BLaER1 treated with 17β-estradiol and CSF1 and Interleukin-3, amounts not matched to agents 10 nM and 100 nM (cell line): ENCODE measurements around the gene JAG2.

Experiments
- H3K27ac ChIP-seq, 11 experiments: shearing (Covaris generic); formaldehyde crosslinking; 2 replicates each; pipeline ENCODE4 v1.8.1; 2022
- H3K27me3 ChIP-seq, 11 experiments: shearing (Covaris generic); formaldehyde crosslinking; 2 replicates each; pipeline ENCODE4 v1.8.1; 2022
- H3K36me3 ChIP-seq, 11 experiments: shearing (Covaris generic); formaldehyde crosslinking; 2 replicates each; pipeline ENCODE4 v1.8.1; 2022
- H3K4me1 ChIP-seq, 10 experiments: shearing (Covaris generic); formaldehyde crosslinking; 2 replicates each; pipeline ENCODE4 v1.8.1; 2022
- H3K4me2 ChIP-seq, 11 experiments: shearing (Covaris generic); formaldehyde crosslinking; 2 replicates each; pipeline ENCODE4 v1.8.1; 2022
- H3K4me3 ChIP-seq, 10 experiments: shearing (Covaris generic); formaldehyde crosslinking; 2 replicates each; pipeline ENCODE4 v1.8.1; 2022
- H3K9ac ChIP-seq, 11 experiments: shearing (Covaris generic); formaldehyde crosslinking; 2 replicates each; pipeline ENCODE4 v1.8.1; 2022
- H3K9me3 ChIP-seq, 11 experiments: shearing (Covaris generic); formaldehyde crosslinking; replicated peaks in 1 of 11; 2 replicates each; pipeline ENCODE4 v1.8.1; 2022
- H4K20me1 ChIP-seq, 11 experiments: shearing (Covaris generic); formaldehyde crosslinking; 2 replicates each; pipeline ENCODE4 v1.8.1; 2022
- Cebpa-rat ChIP-seq, 11 experiments: shearing (Covaris generic); IDR thresholded peaks; 2 replicates each; pipeline ENCODE4 v1.8.1; 2022

The JAG2 gene

GRCh38 chr14:105148604-105149145 lies 19.9 kb downstream of the JAG2 start:
- TF ChIP-seq Cebpa-rat (IDR thresholded peaks at IDR 0.05): no peak
- no peak overlapping the region for H3K9ac ChIP-seq
- peaks cover 0 to 14% (median 0%) of the 10 kb centered on the region in 11 experiments; a peak in 1 of 22 replicates for H3K27me3 ChIP-seq
- no peak overlapping the region for H3K27ac ChIP-seq
- peaks cover 0 to 60% (median 23%) of the 10 kb centered on the region in 11 experiments; a peak in 15 of 22 replicates for H3K36me3 ChIP-seq
- H3K4me3 ChIP-seq: no peak overlapping the region
- H4K20me1 ChIP-seq: peaks cover 0 to 61% (median 25%) of the 10 kb centered on the region in 11 experiments; a peak in 16 of 22 replicates
- no peak overlapping the region for H3K4me2 ChIP-seq
- no peaks in the 10 kb centered on the region for H3K9me3 ChIP-seq
- H3K4me1 ChIP-seq: peaks cover 6 to 57% (median 45%) of the 10 kb centered on the region in 10 experiments; a peak in 17 of 20 replicates

GRCh38 chr14:105147671-105148603 lies 20.6 kb downstream of the JAG2 start:
- H3K9me3 ChIP-seq: no peaks in the 10 kb centered on the region
- H3K27me3 ChIP-seq: peaks cover 0 to 12% (median 0%) of the 10 kb centered on the region in 11 experiments; a peak in 1 of 22 replicates
- H3K4me2 ChIP-seq: no peak overlapping the region
- peaks cover 6 to 50% (median 37%) of the 10 kb centered on the region in 10 experiments; a peak in 17 of 20 replicates for H3K4me1 ChIP-seq
- H3K9ac ChIP-seq: no peak overlapping the region
- no peak overlapping the region for H3K4me3 ChIP-seq
- TF ChIP-seq Cebpa-rat (IDR thresholded peaks at IDR 0.05): no peak
- H3K27ac ChIP-seq: no peak overlapping the region
- H4K20me1 ChIP-seq: peaks cover 0 to 54% (median 18%) of the 10 kb centered on the region in 11 experiments; a peak in 16 of 22 replicates
- peaks cover 0 to 67% (median 30%) of the 10 kb centered on the region in 11 experiments; a peak in 18 of 22 replicates for H3K36me3 ChIP-seq

GRCh38 chr14:105146976-105147635 lies 21.5 kb downstream of the JAG2 start:
- no peak for TF ChIP-seq Cebpa-rat (IDR thresholded peaks at IDR 0.05)
- Histone ChIP-seq H3K27ac (no peak overlapping the region), H3K4me3 (no peak overlapping the region), H3K4me2 (no peak overlapping the region), H3K4me1 (peaks cover under 1 to 41% (median 29%) of the 10 kb centered on the region in 10 experiments; a peak in 17 of 20 replicates), H3K9me3 (no peaks in the 10 kb centered on the region), H3K36me3 (peaks cover 7 to 75% (median 36%) of the 10 kb centered on the region in 11 experiments; a peak in 18 of 22 replicates), H3K27me3 (peaks cover 0 to 4% (median 0%) of the 10 kb centered on the region in 11 experiments; a peak in 1 of 22 replicates), H4K20me1 (peaks cover 0 to 46% (median 9%) of the 10 kb centered on the region in 11 experiments; a peak in 14 of 22 replicates), H3K9ac (no peak overlapping the region)

GRCh38 chr14:105146181-105146975 lies 22.2 kb downstream of the JAG2 start:
- Histone ChIP-seq H3K27ac (no peak overlapping the region), H3K9ac (no peak overlapping the region), H3K4me3 (no peak overlapping the region), H3K4me1 (peaks cover 0 to 34% (median 22%) of the 10 kb centered on the region in 10 experiments; a peak in 16 of 20 replicates), H3K9me3 (no peaks in the 10 kb centered on the region), H3K4me2 (no peak overlapping the region), H3K36me3 (peaks cover 7 to 78% (median 32%) of the 10 kb centered on the region in 11 experiments; a peak in 18 of 22 replicates), H3K27me3 (no peaks in the 10 kb centered on the region), H4K20me1 (peaks cover 0 to 38% (median 2%) of the 10 kb centered on the region in 11 experiments; a peak in 10 of 22 replicates)
- TF ChIP-seq Cebpa-rat (IDR thresholded peaks at IDR 0.05): no peak

DNA sequence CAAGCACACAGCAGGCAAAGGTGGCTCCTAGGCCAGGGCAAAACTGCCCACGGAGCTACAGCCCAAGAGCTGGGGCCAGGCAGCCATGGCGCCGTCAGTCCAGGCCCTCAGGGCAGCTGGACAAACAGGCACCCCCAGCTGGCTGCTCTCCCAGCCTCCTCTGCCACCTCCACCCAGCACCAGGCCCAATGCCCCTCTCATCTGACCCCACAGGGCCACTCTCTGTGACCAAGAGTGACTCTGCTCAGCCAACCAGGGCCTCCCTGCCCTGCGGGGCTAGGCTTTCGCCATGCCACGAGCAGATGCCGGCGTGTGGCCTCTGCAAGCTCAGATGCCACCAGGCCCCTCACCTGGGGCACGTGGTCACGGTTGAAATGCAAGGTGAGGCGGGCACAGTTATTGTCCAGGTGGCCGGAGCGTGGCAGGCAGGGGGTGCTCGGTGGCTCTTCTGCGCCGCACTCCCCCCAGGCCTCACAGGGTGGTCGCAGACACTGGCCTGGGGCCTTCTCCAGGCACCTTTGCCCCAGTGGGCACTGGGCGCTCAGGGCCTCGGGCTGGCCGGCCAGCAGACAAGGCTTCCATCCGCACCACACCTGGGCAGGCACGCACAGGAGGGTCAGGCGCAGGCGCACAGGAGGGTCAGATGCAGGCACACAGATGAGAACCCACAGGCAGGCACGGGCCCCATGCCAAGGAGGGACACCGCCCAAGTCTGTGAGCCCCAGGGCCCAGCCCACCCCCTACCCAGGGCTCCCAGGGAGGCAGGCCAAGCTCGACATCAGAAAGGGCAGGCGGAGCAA lies 23.0 kb downstream of the JAG2 start:
- Histone ChIP-seq H3K4me1 (peaks cover 0 to 29% (median 19%) of the 10 kb centered on the region in 10 experiments; a peak in 15 of 20 replicates), H3K27me3 (no peaks in the 10 kb centered on the region), H3K27ac (peak overlapping the region in 2 of 11 experiments; percentile 21 to 55; a peak in 2 of 22 replicates), H3K9ac (peak overlapping the region in 4 of 11 experiments; percentile 24 to 56 (median 42); a peak in 5 of 22 replicates), H3K36me3 (peaks cover 7 to 78% (median 34%) of the 10 kb centered on the region in 11 experiments; a peak in 18 of 22 replicates), H3K9me3 (peaks cover 0 to 7% (median 1%) of the 10 kb centered on the region in 11 experiments; a peak in 11 of 22 replicates), H3K4me2 (peak overlapping the region in 8 of 11 experiments; percentile 42 to 74 (median 67); a peak in 8 of 22 replicates), H3K4me3 (no peak overlapping the region), H4K20me1 (peaks cover 0 to 32% (median 0%) of the 10 kb centered on the region in 11 experiments; a peak in 5 of 22 replicates)
- no peak for TF ChIP-seq Cebpa-rat (IDR thresholded peaks at IDR 0.05)

GRCh38 chr14:105144666-105145380 lies 23.8 kb downstream of the JAG2 start:
- Histone ChIP-seq H3K4me2 (peak overlapping the region in 9 of 11 experiments; percentile 31 to 74 (median 64); a peak in 18 of 22 replicates), H3K4me3 (no peak overlapping the region), H3K36me3 (peaks cover 8 to 81% (median 41%) of the 10 kb centered on the region in 11 experiments; a peak in 21 of 22 replicates), H3K27me3 (no peaks in the 10 kb centered on the region), H3K4me1 (peaks cover 0 to 25% (median 18%) of the 10 kb centered on the region in 10 experiments; a peak in 15 of 20 replicates), H3K27ac (peak overlapping the region in 5 of 11 experiments; percentile 10 to 55 (median 17); a peak in 6 of 22 replicates), H3K9me3 (peaks cover 6 to 15% (median 9%) of the 10 kb centered on the region in 11 experiments), H3K9ac (peak overlapping the region in 6 of 11 experiments; percentile 22 to 56 (median 34); a peak in 9 of 22 replicates), H4K20me1 (peaks cover 0 to 27% (median 0%) of the 10 kb centered on the region in 11 experiments; a peak in 5 of 22 replicates)
- TF ChIP-seq Cebpa-rat (IDR thresholded peaks at IDR 0.05): no peak
